COLO829 (cell line): ENCODE results near the gene KCNIP1.

ENCODE experiments used
- DNase-seq: peaks from one replicate; pipeline ENCODE4 v3.0.0; 2012; ENCODE audit warnings: low spot score

Gene KCNIP1

DNA sequence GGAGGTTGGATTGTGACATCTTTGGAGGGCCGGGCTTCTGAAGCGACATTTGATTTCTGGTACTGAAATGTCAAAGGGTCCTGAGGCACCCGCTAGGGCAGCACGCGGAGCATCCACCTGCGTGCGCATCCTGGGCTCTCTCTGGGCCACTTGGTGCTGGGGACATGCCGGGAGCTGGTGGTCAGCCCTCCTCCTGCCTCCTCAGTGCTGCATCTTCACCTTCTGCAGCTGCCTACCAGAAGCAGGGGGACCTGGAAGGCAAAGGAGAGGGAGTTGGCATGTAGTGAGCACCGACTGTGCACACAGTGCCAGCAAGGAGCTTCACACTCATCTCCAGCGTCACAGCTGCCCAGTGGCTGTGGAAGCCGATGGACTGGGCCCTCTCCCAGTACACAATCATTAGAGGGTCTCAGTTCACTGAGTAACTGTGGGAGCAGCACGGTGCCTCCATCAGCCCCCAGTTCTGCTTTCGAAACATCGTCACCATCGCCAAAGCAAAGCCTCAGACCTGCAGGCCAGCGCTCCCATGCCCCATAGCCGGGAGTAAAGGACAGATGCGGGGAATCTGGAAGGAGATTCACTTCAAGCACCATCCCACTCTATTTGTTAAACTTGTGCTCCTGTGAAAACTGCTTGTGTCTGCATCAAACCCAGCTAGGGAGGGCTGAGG, 138.4 kb downstream of the KCNIP1 start:
- no peak for DNase-seq

DNA sequence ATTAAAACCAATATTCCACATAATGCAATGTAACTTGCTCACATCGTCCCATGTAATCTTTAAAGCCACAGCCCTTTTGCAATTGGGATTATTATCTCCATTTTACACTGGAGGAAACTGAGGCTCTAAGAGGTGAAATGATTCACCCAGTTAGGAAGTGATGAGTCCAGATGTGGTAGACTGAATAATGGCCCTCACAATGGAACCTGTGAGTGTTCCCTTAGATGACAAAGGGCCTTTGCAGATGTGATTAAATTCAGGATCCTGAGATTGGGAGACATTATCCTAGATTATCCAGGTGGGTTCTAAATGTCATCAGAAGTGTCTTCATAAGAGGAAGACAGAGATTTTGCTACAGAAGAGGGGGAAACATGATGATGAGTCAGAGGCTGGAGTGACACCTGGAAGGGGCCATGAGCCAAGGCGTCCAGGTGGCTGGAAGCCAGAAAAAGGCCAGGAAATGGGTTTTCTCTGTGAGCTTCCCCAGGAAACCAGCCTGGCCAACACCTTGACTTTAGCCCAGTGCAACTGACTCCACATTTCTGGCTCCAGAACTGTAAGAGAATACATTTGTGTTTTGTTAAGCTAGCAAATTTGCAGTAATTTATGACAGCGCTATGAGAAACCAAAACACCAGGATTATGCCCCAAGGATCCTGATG, 139.1 kb downstream of the KCNIP1 start:
- no peak for DNase-seq

DNA sequence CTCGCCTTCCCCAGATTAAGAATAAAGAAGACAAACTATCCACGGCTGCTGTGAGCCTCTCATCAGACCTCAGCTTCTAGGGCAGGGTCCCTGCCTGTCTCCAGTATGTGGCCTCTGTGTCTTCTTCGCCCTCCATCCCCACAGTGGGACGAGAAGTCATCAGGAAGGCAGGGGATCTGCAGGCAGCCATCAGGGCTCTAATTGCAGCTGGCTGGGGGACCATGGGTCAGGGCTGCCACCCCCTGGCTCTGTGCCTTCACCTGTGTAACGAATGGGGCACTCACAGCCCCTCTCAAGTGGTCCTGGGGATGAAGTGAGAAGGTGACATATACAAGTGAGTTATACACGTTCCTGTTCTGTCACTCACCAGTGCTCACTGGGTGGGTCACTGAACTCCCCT, 139.8 kb downstream of the KCNIP1 start:
- DNase-seq, result no peak

DNA sequence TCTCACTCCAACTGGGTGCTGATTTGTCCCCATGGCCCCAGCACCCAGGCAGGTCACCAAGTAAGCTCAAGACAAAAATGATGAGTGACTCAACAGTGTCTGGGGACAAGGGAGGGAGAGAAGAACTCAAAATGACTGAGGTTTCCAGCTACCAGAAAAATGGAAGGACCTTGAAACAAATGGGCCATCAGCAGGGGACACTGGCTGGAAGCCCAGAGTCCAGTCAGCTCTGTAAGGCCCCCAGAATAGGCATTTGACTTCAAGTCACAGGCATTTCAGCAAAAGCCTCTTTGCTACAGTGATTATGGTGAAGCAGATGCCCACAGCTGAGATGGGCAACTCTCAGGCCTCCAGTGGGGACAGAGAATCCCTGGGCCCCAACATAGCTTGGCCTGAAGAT, 140.7 kb downstream of the KCNIP1 start:
- DNase-seq, result no peak

DNA sequence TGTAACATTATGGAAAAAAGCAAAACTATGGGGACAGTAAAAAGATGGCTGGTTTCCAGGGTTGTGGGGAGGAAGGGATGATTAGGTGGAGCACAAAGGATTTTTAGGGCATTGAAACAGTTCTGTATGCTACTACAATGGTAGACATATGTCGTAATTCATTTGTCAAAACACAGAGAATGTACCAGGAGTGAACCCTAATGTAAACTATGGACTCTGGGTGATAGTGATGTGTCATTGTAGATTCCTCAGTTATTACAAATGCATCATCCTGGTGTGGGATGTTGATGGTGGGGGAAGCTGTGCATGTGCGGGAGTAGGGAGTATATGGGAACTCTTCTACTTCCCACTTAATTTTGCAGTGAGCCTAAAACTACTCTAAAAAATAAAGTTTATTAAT, 144.7 kb downstream of the KCNIP1 start:
- DNase-seq, result no peak

DNA sequence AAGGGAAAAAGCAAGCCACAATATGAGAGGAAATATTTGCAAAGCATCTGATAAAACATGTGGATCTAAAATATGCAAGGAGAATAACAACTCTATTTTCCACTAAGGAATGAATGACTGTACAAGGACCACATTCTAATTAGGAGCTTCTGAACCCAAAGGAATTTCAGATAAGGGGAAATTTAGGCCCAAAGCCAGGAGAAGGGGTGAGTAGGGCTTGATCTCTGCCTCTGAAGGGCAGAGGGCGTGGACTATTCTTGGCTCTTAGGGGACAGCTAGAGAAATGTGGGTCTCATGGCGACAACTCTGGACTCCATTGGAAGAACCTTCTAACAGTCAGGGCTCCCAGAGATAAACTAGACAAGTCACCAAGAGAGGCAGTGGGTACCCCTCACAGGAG, 147.0 kb downstream of the KCNIP1 start:
- no peak for DNase-seq

DNA sequence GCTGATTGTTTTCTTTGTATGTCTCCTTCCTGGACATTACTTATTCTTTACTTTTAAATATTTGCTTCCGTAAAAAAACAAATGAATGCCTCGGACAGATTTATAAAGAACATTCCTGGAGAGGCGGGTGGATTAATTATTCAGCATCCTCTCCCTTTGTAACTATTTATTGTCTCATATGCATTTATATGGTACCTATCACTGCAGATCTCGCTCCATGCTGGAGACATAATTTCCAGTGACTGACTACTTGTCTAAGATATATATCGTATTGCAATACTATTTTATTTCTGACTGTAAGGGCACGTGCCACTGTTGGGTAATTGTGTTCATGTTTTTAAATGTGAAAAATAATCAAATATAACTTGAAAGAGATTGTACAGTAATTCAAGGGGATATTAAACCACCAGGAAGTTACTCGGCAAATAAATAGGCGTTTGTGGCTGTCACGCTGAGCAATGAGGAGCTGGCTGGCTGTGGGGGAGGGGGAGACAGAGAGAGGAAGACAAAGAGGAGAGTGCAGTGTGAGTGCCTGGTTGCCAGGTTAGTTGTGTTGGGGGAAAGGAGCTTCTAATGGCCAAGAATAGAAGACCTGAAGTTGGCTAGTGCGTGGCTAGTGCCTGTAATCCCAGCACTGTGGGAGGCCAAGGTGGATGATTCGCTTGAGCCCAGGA, 147.9 kb downstream of the KCNIP1 start:
- no peak for DNase-seq

DNA sequence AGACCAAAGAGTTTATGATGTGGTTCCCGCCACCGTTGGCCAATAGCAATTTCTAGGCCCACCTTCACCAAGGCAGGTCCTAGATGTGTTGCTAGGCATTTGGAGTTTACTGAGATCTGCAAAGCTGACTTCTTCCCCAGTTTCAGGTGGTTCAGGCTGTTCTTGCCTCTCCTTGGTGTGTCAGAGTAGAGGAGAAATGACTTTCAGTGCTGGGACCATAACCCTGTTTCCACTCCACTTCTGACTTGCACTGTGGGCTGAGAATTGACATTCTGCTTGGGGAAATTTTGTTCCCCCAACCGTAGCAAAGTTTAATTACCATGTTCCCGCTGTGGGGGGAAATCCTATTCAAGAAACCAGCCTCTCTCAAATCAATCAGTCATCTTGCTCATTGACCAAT, 151.7 kb downstream of the KCNIP1 start:
- no peak for DNase-seq

DNA sequence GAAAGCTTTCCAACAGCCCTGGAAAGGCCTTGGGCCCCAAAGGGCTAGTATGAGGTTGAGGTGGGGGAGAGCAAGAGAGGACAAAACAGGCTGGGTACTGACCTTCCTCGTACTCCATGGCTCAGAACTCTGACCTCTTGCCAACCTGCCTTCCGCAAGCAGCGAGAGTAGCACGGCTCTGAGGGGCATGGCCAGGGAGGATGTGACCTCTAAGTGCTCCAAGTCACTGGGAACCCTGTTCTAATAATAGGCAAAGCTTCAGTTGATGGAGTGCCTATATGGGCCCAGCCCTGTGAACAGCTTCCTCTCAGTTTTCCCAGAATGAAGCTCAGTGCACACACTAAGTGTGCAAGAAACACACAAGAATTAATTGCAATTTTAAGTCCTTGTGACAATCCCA, 152.1 kb downstream of the KCNIP1 start:
- DNase-seq, result no peak

DNA sequence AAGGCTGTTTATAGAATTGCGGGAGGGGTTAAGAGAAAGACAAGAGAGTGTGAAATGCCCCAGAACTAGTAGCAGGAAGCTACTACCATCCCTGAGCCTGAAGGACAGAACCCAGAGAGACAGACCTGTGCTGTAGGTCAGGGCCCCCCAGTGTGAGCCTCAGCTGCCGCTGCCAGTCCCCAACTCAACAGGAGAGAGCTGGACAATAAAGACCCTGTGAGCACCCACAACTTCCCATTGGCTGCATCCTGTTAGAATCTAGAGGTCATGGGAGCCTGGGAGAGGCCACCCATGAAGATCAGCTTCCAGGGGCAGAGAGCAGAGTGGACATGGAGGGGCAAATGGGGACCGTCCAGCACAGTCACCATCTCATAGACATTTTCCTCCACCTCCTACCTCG, 152.5 kb downstream of the KCNIP1 start:
- DNase-seq, result no peak

DNA sequence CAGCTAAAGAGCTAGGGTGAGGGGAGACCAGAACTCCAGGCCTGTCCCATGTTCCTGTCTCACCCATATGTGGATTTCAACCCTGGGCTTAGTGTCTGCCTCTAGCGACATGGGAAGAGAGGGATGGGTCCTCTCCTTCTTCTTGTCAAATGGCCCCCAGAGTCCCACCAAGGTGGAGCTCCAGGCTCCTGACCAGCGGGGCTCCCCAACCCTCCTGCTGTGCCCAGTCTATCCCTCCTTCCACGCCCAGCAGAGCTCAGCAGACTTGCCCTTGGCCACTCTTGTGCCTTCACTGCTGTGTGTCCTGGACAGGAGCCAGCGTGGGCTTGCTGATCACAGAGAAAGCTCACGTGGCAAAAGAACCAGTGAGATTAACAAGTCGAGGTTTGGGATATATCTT, 156.7 kb downstream of the KCNIP1 start:
- no peak for DNase-seq

DNA sequence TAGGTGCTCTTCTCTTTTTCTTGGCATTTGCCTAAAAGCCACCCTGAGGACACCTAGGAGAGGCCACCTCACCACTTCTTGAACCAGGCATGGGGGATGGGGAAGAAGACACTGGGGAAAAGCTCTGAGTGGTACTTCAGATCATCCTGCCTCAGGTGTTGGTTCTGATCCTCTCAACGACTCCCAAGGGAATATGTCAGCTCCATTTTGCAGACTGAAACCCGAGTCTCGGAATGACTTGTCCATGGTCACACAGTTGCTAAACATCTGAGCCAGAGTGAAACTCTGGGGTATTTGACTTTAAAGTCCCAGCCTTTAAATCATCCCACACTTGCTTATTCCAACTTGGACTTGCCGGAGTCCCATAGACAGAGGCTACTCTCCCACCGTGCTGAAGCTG, 159.1 kb downstream of the KCNIP1 start:
- no peak for DNase-seq

DNA sequence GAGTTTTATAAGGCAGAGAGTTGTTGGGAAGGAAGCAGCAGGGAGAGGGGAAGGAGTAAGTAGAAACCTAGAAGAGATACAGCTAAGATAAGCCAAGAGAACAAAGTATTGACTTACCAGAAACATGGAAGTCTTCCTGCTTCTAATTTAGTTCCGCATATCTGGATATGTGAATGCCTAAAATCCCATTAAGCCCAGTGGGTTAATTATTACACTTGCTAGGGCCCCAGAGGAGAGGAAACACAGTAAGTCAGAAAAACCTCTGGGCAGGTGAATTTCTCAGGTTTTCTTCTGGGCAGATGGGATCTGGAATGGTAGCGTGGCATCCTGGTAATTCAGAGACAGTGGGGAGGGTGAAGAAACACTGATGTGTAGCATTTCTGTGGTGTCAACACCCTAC, 175.0 kb downstream of the KCNIP1 start:
- DNase-seq, result no peak

DNA sequence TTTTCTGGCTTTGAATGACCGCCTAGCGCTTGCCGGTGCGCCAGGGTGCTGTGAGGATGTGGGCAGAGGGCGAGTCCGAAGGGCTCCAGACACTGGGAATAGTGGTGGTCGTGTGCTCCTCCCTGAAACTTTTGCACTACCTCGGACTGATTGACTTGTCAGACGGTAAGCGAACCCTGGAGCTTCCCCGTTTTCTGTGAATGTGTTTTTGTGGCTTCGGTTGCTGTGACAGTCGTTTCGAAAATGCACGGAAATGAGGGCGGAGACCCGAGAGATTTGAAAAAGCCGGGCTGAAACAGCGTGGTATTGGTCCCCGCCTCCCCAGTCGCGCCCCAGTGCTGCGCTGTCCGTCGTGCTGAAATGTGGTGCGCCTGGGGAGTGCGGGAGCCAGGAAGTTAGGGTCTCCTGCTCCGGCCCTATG, 177.2 kb downstream of the KCNIP1 start:
- peak; percentile 36 for DNase-seq

DNA sequence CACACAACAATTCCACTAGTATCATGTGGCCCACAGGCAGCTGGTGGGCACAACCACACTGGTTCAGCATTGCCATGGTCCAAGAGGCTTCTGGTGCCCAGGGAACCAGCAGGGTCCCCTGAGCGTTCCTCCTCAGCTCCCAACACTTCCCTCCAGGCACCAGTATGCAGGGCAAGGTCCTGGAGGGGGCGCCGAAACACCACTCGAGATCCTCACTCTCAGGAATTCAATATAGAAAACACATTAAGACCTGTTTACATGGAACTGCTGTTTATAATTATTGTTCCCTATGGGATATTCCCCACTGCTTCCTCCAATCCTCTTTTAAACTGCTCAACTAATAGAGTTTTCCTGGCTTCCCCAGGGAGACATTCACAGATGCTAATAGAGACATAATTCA, 187.8 kb downstream of the KCNIP1 start:
- no peak for DNase-seq

DNA sequence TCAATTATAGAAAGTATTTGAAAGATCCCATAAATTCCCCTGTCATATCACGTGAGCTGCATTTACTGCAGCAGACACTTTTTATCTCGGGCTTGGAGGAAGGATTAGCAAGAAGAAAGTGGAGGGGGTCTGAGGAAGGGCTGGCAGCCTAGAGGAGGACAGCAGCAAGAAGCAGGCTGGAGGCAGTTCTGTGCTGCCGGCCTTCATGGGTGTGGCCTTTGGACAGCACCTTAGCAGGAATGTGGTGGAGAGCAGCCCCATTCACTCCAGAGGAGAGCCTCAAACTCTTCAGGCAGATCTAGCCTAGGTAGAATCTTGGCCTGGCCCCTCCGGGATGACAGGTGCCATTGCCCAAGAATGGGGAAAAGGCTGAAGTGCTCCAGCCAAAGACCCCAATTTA, 189.9 kb downstream of the KCNIP1 start:
- DNase-seq, result no peak

DNA sequence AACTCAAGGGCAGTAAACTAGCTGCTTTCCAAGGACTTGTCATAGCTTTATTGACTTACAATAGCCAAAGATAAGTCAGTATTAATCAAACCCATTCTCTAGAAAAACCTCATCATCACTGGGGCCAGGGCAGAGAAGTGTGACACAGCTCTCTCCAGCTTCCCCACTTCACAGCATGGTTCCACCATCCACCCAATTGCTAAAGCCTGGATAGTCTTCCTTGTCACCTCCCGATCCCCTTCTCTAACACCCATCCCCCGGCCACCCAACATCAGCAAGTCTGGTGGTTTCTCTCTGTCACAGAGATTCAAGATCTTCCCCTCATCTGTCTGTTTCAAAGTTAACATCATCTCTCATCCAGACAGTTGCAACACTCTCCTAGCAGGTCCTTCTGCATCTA, 191.1 kb downstream of the KCNIP1 start:
- no peak for DNase-seq

DNA sequence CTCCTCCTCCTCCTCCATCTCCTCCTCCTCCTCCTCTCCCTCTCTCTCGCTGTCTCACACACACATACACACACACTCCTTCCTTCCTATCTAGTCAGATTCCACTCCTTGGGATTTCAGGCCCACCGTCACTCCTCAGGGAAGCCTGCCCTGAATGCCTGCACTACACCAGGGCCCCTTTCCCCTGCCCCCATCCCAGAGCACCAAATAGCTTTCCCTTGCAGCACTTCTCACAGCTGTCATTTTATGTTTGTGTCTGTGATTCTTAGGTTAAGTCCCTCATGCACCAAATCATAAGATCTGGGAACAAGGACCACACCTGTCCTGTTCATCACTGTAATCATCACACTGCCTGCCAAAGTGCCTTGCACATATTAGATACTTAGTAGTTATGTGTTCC, 193.2 kb downstream of the KCNIP1 start:
- DNase-seq, result no peak

DNA sequence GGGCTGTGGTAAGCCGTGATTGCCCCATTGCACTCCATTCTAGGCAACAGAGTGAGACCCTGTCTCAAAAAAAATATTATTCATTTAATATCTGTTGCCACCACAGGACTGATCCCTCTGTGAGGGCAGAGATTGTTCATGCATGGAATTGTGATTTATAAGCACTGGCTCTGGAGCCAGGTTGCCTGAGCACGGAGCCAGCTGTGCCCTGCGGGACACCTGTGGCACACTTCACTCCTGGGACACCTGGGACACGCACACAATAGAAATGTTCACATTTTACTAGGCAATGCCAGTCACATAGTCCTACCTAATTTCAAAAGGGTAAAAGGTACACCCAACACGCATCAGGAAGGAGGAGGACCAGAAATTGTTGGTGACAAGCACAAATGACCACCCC, 196.7 kb downstream of the KCNIP1 start:
- DNase-seq, result no peak

DNA sequence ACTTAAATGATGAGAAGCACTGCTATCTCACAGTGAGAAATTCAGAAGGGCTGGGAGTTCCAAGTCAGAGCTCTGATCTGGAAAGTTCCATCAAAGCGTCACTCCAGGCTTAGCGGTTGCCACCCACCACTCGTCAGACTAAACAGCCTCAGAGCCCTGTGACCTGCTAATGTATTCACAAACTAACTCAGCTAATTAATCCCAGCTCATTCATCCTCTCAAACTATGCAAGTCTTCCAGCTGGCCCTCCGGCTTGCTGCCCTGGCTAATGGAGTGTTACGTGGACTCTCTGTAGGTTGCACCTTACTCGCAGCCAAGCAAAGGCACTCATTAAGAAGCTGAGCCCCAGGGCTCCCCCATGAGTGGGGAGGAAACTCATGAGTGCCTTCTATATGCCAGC, 197.5 kb downstream of the KCNIP1 start:
- DNase-seq, result no peak

DNA sequence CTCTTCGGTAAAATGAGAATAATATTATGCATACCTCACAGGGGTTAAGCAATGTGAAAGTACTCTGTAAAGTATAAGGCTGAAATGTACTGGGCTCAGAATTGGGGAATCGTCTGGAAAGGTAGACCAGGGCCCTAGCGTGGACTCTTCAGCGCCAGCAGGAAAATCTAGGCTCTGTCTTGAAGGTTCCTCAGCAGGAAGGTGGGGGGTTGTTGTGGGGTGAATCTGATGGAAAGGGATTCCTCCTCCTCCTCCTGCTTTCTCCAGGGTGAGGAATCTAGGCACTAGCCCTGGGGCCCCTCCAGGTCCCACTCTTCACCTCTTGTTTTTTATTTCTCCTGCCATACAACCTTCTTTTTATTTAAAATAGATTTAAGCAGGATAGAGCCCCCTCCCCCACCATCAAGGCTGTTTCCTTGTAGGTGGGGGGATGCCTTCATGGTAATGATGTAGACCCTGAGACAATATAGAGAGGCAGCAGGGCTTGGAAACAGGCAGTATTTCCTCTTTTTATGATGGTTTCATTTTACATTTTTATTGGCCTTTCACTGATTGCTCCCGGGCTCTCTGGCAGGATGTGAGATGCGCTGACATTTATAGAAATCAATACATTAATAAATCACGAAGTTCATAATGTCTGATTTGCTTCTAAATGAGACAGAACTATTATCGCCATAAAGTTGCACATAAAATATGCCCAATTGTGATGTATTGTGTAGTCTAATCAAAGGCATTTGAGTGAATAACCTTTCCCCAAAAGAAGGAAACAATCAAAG, 200.8 kb downstream of the KCNIP1 start:
- DNase-seq, result no peak

DNA sequence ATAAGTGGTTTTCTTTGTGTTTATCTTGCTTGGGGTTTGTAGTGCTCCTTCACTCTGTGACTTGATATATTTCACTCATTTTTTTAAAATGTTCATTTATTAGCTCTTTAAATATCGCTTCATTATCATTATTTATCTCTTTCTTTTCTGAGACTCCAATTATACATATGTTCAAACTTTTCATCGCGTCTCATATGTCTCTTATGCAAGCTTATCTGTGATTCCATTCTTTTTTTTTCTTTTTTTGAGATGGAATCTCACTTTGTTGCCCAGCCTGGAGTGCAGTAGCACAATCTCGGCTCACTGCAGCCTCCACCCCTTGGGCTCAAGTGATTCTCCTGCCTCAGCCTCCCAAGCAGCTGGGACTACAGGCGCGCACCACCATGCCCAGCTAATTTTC, 205.8 kb downstream of the KCNIP1 start:
- DNase-seq, result no peak

DNA sequence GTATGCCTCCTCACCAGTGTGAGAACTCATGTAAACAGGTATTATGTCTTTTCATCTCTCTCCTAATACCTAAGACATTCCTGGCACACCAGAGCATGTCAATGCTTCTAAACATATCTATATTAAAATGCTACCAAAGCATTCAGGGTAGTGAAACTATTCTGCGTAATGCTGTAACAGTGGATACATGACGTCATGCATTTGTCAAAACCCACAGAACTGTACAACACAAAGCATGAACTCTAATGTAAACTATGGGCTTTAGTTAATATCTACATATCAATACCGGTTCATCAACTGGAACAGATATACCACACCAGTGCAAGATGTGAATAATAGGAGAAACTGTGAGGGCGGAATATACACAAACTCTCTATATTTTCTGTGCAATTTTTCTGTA, 207.5 kb downstream of the KCNIP1 start:
- no peak for DNase-seq
